GM19463 (cell line): ENCODE results near the gene ST3GAL6.

Experiments used
- ATAC-seq: cut with Tn5 transposase; IDR thresholded peaks from one replicate; pipeline ENCODE4 v1.9.1; 2021; ENCODE audit warnings: mild to moderate bottlenecking, moderate library complexity; ENCODE audit not compliant: unreplicated experiment

The ST3GAL6 gene

DNA sequence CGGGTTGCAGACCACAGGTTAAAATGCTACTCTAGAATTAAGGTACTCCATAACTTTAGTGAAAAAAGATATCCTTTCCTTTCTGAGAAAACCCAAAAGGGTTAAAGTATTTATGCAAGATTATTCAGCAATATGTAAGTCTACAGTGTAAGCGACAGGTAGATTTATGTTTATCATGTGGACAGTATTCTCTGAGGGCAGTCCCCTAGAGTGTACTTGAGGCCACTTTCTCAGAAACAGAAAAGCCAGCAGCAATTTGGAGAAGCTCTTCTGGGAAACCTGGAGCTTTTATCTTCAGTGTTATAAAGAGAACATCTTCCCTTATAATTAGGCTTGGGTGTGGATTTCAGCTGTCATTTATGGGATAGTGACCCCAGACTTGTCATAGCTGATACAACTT lies 8.9 kb downstream of the ST3GAL6 start:
- no peak for ATAC-seq

DNA sequence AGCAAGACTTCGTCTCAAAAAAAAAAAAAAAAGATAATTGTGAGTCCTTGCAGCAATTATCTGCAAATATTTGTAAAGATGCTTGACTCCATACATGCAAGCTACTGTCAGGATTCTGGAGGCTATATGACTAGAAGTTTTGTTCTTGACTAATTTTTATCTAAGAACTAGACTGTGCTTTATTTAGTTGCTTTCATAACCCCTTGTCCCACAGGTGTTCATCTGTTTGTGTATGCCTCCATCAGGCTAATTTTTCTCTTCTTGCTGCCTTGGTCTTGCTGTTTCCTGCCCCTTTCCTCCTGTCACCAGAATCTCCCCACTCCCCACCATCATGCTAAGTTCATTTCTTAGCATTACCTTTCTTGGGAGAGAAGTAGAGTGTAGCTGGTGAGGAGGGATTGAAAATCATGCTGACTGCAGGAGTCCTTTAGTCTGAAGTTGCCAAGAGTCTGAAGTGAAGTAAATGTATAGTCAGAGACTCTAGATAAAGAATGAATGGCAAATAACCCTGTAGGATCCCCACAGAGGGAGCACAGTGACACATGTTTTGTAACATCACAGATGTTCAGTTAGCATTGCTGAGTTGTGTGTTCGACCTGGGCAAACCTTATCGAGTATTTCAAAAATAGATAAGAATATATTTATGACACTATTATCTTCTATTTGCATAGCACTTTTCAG lies 12.5 kb downstream of the ST3GAL6 start:
- no peak for ATAC-seq

DNA sequence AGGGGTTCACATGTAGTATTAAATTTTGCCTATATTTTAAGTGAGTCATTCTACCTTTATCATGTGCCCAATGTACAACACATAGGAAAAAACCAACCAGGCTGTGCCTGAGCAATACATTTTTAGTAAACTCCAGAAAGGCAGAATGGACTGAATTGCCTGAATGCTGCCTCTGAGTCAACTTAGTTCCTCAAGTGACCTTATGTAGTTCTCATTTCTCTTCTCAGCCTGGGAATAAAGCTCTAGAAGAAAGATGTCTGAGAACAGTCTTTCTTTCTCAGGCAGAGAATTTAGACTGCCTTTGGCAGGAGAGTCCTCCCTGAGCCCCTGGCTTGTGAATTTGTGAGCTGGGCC lies 13.0 kb downstream of the ST3GAL6 start:
- ATAC-seq: no peak

DNA sequence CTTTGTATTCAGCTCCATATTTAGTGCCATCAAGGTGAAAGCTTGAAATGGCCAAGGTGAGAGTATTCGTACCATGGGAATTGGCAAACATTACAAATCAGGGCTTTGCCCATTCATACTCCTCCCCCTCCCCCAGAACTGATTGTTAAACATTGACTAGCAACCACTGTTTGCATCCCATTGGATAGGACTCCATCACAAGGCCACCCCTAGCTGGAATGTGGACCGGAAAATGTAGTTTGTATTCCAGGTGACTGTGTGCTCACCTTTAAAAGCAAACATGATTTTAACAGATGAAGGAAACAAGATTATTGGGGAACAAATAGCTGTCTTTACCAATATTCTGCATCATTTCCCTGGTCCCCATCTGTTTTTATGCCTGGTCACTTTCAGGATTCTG lies 14.1 kb downstream of the ST3GAL6 start:
- ATAC-seq: no peak

DNA sequence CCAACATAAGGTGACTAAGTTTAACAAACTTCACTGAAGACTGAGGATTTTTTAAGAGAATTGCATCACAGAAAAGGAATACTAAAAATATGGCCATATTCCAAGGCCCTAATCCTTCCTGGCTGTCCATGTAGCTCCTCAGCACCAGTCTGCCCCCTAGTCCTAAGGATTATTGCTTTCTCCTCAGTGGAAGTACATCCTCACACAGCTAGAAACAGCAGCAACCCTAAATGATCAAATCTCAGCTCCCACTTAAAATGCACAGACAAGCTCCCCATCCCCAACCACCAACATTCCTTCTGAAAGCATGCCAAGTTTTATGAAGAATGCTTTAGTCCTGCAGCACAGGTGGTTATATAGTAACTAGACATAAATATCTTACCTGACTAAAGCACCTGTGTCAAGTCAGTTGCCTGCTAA lies 14.7 kb downstream of the ST3GAL6 start:
- no peak for ATAC-seq

DNA sequence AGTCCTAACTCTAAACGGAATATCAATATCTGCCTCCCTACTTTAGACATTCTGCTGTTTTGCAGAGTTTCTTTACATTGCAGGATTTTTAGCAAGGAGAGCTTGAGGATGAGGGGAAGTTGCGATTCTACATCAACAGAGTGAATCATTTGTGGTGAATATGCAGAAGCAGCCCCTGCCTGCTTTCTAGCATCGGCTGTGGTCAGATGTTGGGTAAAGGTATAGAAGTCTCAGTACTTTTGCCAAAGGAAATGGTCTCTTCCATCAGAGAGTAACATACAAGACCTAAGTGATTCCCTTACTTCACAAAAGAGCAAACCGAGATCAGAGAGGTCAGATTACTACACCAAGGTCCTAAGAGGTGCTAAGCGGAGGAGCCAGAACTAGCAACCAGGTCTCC lies 15.2 kb downstream of the ST3GAL6 start:
- ATAC-seq: peak; percentile 38

DNA sequence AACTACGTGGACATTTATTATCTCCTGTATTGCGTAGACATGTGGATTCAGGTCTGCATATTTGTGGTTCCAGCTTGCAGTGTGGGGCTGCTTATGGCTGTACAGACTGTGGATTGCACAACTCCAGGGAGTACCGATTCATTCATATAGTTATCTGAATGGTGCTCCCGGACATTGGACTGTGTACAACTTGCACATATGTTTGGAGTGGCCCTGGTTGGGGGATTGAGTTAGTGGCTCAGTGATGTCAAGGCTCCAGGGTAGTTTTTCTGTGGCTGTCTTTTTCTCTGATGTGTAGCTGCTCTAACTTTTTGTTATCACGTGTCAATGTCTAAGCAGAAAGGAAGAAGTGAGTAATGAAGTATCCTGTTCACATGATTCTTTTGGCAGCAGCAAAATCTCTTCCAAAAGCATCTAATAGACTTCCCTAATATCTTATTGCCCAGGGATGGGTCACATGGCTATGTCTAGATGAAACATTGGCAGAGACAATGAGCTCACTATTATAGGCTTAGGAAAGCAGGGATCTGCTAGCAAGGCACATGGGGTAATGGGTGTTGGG lies 15.8 kb downstream of the ST3GAL6 start:
- peak; percentile 24 for ATAC-seq

DNA sequence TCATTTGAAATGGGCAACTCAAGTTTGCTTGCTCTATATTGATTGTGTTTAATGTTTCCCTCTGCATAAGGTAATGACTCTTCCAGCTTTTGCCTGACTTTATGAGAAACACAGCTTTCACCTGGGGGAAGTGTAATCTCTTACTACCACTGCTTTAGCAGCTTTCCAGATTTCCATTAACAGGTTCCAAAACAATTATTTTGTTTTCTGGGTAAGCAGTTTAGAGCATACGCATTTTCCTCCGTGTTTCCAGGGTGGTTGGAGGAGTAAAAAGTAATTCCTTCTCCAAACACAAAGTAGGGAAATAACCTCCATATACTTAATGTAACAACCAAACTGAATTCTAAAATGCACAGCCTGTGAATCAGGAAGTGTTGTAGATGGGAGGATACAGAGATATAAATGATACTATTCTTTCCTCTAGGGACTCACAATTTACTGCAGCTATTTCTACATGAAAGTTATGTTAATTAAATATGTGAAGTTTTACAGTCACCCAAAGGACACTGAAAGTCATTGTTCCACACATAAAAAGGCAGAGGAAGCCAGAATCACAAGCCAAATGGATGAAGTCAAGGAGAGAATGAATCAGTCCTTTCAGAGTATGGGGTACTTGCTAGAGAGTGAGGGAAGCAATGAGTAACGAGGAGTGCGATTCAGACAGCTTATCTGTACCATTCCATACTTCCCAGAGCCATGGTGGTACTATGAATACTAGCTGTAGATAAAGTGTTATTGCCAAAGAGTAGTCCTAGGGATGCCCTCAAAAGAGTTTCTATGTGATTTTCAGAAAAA lies 16.6 kb downstream of the ST3GAL6 start:
- ATAC-seq: no peak

DNA sequence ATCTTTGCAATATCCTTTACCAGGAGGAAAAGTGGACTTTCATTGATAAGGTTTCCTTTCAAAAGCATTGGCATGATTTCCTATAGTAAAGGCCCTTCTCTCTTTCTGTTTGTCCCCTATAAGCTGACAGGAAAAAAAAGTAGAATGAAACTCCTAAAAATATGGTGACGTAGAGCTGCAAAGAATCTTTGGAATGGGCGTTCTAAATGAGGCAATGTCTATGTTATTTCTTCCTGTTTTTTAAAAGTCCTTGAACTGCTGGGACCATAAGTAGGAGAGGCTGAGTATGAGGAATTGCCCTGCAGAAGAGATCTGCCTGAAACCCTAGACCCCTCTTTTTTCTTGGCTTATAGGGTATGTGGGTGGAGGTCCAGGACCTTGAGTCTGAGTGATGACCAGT lies 17.2 kb downstream of the ST3GAL6 start:
- no peak for ATAC-seq

DNA sequence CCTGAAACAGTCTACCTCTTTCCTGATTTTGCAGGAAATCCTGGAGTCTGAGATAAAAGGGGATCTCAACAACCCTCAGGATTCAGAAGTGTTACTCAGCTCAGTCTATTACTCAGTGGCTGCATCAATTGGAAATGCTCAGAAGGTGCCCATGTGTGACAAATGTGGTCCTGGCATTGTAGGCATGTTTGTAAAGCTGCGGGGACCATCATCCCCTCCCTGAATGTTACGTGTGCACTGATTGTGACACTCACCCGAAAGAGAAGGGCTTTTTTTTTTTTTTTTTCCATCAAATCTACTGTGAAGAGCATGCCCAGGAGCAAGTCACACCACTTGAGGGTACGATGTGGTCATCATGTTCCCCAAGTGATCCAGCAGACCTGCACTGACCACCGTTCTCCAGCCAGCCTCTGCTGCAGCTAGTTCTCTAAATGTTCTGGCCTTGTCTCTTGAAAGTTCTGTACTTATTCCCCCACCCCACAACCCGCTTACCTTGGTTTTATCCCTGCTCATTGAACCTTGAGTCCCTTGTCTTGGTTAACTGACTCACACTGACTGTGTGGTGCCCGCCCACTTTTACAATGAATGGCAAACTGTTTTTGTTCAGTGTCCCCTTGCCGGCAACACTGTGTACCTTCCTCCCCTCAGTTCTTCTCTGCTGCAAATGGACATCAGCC lies 19.8 kb downstream of the ST3GAL6 start:
- ATAC-seq: peak; percentile 45

DNA sequence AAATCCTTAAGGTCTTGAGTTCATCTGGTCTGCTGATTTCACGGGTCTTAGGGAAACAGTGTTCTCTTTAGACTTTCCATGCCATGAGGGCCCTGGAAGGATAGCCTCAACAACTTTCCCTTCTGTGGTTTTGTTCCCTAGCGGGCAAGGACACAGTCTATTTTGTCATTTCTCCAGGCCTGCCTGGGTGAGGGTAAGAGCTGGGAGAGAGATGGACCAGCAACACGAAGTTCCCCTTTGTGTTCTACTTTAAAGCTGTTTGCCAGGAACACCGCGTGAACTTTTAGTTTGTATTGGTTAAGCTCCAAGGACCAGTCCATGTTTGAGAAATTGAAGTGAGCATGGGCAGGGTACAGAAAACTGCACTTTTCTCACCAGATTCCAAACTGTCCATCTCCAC lies 20.9 kb downstream of the ST3GAL6 start:
- ATAC-seq: no peak

DNA sequence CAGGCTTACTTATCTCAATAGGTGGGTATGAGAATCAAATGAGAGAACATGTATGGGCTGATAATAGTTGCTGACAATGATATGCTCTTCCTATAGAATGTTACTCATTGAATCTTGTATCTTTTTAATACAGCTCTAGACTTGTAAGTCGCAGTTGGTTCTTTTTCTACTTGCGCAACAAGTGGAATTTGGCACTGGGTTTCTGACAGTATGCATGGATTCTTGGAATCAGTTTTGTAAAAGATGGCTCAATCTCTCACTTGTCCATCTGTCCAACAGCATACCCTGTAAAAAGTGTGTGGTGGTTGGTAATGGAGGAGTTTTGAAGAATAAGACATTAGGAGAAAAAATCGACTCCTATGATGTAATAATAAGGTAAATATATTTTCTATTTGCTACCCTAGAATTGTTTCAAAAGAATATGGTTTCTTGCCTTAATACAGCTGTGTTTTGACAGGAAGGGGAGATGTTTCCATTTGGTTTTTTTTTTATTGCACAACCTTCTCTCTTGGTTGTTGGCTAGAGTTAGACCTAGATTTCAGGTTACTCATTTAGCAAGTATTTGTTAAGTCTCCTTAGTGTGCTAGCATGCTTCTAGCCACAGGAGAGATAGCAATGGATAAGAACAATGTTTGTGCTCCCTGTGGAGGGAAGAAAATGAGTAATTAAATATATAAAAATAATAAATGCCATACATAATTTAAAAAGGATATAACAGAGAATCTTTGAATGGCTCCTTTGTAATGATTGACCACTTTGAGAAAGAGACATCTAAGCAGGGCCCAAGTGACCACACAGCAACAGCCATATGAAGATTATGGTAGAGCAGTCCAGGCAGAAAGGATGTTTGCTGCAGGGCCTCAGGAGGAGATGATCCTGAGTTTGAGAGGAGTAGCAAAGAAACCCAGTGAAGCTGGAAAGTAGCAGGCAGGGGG lies 21.8 kb downstream of the ST3GAL6 start:
- no peak for ATAC-seq

DNA sequence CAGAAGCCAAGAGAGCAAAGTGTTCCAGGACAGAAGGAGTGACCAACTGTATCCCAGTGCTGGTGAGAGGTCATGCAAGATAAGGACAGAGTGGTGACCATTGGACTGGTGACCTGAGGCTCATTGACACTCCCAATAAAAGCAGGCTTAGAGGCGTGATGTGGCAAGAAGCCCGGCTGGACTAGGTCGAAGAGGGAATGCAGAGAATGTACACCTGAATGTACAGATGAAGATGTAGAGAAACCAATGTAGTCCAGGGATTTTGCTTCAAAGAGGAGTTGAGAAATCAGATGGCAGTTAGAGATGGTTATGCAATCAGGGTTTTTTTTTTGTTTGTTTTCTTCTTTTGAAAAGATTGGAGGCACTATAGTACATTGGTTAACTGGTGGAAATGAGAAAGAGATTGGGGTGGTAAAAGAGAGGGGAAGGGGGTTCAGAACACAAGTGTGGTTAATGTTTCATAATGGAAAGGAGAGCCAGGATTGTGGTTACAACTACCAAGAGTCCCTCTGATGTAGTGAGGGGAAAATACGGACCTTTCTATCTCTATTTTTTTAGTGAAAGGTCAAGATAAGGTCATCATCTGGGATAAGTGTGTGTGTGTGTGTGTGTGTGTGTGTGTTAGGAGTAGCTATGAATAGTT lies 23.3 kb downstream of the ST3GAL6 start:
- no peak for ATAC-seq

DNA sequence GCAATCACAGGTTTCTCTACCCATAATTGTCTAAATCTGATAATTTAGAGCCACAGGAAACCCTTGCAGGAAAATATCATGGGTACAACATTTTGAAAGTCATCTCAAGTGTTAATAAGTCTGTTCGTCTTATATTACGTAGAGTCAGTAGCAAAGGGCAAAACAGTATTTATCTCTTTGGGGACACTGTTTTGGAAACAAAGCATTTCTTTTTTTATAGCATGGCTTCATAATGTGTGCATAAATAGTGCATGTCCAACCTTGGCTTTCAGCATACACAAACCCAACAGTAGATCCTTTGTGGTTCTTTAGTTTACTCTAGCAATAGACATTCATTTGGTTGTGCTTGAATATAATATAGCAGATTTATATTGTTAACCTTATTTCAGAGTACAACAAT lies 24.0 kb downstream of the ST3GAL6 start:
- no peak for ATAC-seq

DNA sequence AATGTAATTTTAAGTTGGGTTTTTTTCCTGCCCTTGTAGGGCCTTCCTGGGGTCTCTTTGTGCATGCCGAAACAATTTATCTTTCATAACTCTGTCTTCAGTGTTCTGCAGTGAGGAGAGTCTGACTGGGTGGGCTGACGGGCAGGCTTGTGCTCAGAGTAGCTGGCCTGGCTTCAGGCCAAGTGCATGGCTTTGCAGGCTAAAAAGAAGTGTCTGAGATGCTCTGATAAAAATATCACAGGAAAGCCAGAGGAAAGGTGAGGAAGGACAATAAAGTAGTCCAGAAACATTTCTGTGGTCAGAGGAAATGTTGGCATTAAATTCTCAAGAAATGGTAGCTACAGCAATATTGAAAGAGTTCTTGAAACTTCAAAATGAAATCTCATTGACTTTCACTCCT lies 25.5 kb downstream of the ST3GAL6 start:
- no peak for ATAC-seq

DNA sequence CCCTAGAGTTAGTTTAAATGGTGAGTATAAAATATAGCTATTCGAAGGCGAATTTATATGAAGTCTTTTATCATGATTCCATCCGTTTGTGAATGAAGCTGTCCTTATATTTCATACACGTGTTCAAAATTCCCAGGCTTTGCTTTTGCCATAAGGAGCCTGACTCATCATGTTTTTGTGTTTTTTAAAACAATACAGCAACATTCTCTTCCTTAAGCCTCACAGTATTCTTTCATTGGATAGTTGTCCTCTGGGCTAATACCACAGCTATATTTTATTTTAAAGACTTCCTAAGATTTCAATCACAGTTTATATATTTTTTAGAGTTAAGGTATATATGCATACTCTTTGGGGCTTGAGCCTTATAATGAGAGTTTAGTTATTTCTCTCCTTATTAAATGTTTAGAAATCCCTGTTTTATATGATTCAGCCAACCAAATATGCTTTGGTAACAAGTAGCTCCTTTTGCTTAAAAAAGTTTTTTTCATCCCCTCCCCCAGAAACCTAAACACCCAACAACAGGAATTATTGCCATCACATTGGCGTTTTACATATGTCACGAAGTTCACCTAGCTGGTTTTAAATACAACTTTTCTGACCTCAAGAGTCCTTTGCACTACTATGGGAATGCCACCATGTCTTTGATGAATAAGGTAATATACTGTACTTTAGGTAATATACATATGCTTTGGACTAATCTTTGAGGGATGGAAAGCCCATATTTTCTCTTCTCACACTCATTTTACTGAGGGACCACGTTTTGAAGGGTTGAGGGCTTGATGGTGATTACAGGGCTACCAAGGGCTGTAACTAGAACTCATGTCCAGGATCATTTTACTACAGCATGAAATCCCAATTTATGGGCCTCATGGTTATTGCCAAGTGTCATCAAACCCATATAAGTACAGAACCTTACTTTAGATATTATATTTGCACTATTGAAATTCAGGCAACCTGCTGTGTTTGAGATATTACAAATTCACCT lies 28.5 kb downstream of the ST3GAL6 start:
- no peak for ATAC-seq

DNA sequence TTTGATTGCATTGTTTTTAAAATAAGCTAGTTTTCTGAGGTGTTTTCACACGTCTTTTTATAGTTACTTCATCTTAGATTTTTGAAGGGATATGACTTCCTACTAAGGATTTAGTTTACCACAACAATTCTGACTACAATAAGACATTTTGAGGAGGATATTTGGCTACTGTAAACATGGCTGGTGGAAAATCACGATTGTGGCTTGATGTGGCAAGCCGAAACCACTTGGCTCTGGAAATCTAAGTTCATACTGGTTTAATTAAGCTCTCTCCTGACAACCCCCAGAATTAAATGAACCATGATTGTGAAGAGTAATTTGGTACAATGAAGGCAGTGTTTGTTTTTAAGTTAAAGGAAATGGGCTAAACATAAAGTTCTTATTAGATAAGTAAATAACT lies 30.8 kb downstream of the ST3GAL6 start:
- no peak for ATAC-seq

DNA sequence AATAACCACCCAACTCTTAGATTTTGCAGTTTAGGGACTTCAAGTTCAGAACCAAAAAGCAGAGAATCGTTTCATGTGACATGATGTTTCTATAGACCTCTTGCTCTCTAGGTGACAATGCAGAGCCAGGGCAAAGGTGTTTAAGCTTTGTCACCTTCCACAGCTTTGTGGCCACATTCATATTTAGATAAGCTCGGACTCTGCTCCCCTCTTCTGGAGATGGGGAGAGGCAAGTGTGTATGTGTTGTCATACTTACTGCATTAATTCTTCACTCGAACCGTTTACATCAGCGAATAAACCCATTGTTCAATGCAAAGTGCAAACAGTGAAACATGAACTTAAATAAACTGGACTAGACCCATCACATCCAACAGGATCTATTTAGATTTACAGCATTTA lies 33.2 kb downstream of the ST3GAL6 start:
- no peak for ATAC-seq

DNA sequence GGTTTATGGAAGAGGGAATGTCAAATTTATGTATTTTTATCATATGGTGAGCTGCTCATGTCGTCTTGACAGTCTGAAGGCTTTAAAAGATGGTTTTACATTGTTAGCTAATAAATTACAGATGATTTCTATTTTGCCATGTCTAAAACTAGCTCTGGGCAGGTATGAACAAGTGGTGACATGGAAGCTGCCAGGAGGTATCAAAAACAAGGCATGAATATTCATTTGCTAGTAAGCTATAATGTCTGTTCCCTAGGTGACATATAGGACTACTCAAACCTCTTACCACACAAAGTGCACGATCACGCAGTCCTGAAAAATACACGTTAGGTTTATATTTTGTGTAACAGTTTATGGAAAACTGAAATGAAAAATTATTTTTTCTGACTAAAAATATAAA lies 34.8 kb downstream of the ST3GAL6 start:
- ATAC-seq: no peak
